ENCODE measurements around the gene PGLYRP4.

The PGLYRP4 gene

GRCh38 chr1:153348511-153349362 is at the start of gene PGLYRP4:
TSS of gene PGLYRP4 (minus strand) at chr1:153348841. CDS start at chr1:153347932, 909 bp downstream.
- Histone ChIP-seq H3K9me2 (replicated peaks; ENCODE audit: low read depth, low read length) (no peaks in the 10 kb centered on the region), H3K9ac (ENCODE audit: low read depth, low read length, poor library complexity, severe bottlenecking) (no peak within 1 kb of the TSS), H3K27me3 (ENCODE audit: insufficient read depth, low read length, poor library complexity, severe bottlenecking) (no peaks in the 10 kb centered on the region)

GRCh38 chr1:153397924-153398651 is 49.4 kb upstream of the PGLYRP4 start:
- no peak overlapping the region for H2AFZ ChIP-seq (ENCODE audit: low read length)
- no peaks in the 10 kb centered on the region for H3K9me2 ChIP-seq (replicated peaks; ENCODE audit: low read depth, low read length)
- no peaks in the 10 kb centered on the region for H3F3A ChIP-seq (ENCODE audit: low read depth)
- TF ChIP-seq EZH2phosphoT487 (IDR thresholded peaks at IDR 0.05; ENCODE audit: borderline replicate concordance): no peak
- TF ChIP-seq CTCF (conservative IDR thresholded peaks at IDR 0.05; ENCODE audit: low read length): no peak
- no peaks in the 10 kb centered on the region for H3K27me3 ChIP-seq (ENCODE audit: insufficient read depth, low read length, poor library complexity, severe bottlenecking)
- no peaks in the 10 kb centered on the region for H4K20me1 ChIP-seq (ENCODE audit: insufficient read depth, low read length, poor library complexity, severe bottlenecking)
- H3K9ac ChIP-seq (ENCODE audit: low read depth, low read length, poor library complexity, severe bottlenecking): no peak overlapping the region
- no peaks in the 10 kb centered on the region for H3K4me1 ChIP-seq (ENCODE audit: insufficient read depth, low read length, poor library complexity, severe bottlenecking)
- H3K4me3 ChIP-seq (ENCODE audit: low read length, poor library complexity, severe bottlenecking): no peak overlapping the region
- no peaks in the 10 kb centered on the region for H3K36me3 ChIP-seq (ENCODE audit: insufficient read depth, low read length)
- no peaks in the 10 kb centered on the region for H3K9me3 ChIP-seq (ENCODE audit: insufficient read depth, low read depth, low read length)
- no peaks in the 10 kb centered on the region for H3K79me2 ChIP-seq (ENCODE audit: insufficient read depth, low read length)
- H3K4me2 ChIP-seq (ENCODE audit: low read depth, low read length, poor library complexity, severe bottlenecking): no peak overlapping the region

More at GRCh38 chr1:153348511-153349362, at the start of gene PGLYRP4:
- Histone ChIP-seq H3K4me2 (ENCODE audit: low read depth, low read length, poor library complexity, severe bottlenecking) (no peak within 1 kb of the TSS), H3K79me2 (ENCODE audit: insufficient read depth, low read length) (no peaks in the 10 kb centered on the region), H3K4me1 (ENCODE audit: insufficient read depth, low read length, poor library complexity, severe bottlenecking) (peaks cover 35% of the 10 kb centered on the region), H3K9me3 (ENCODE audit: insufficient read depth, low read depth, low read length) (no peaks in the 10 kb centered on the region), H3F3A (ENCODE audit: low read depth) (no peaks in the 10 kb centered on the region), H4K20me1 (ENCODE audit: insufficient read depth, low read length, poor library complexity, severe bottlenecking) (no peaks in the 10 kb centered on the region), H2AFZ (ENCODE audit: low read length) (no peak within 1 kb of the TSS), H3K4me3 (ENCODE audit: low read length, poor library complexity, severe bottlenecking) (no peak within 1 kb of the TSS), H3K36me3 (ENCODE audit: insufficient read depth, low read length) (no peaks in the 10 kb centered on the region)
- TF ChIP-seq EZH2phosphoT487 (IDR thresholded peaks at IDR 0.05; ENCODE audit: borderline replicate concordance) (no peak), CTCF (conservative IDR thresholded peaks at IDR 0.05; ENCODE audit: low read length) (no peak)

- Histone ChIP-seq H3K9ac (ENCODE audit: low read depth, low read length, poor library complexity, severe bottlenecking) (no peak overlapping the region), H3K4me1 (ENCODE audit: insufficient read depth, low read length, poor library complexity, severe bottlenecking) (no peaks in the 10 kb centered on the region), H4K20me1 (ENCODE audit: insufficient read depth, low read length, poor library complexity, severe bottlenecking) (no peaks in the 10 kb centered on the region), H2AFZ (ENCODE audit: low read length) (no peak overlapping the region), H3K36me3 (ENCODE audit: insufficient read depth, low read length) (no peaks in the 10 kb centered on the region), H3F3A (ENCODE audit: low read depth) (no peaks in the 10 kb centered on the region), H3K27me3 (ENCODE audit: insufficient read depth, low read length, poor library complexity, severe bottlenecking) (no peaks in the 10 kb centered on the region), H3K4me3 (ENCODE audit: low read length, poor library complexity, severe bottlenecking) (no peak overlapping the region), H3K9me2 (replicated peaks; ENCODE audit: low read depth, low read length) (no peaks in the 10 kb centered on the region), H3K79me2 (ENCODE audit: insufficient read depth, low read length) (no peaks in the 10 kb centered on the region), H3K9me3 (ENCODE audit: insufficient read depth, low read depth, low read length) (no peaks in the 10 kb centered on the region), H3K4me2 (ENCODE audit: low read depth, low read length, poor library complexity, severe bottlenecking) (no peak overlapping the region)
- TF ChIP-seq EZH2phosphoT487 (IDR thresholded peaks at IDR 0.05; ENCODE audit: borderline replicate concordance) (no peak), CTCF (conservative IDR thresholded peaks at IDR 0.05; ENCODE audit: low read length) (no peak)
Measured at GRCh38 chr1:153397051-153397923, 48.6 kb upstream of the PGLYRP4 start.
